ENCODE results near the gene MESP2.

MESP2 gene

DNA sequence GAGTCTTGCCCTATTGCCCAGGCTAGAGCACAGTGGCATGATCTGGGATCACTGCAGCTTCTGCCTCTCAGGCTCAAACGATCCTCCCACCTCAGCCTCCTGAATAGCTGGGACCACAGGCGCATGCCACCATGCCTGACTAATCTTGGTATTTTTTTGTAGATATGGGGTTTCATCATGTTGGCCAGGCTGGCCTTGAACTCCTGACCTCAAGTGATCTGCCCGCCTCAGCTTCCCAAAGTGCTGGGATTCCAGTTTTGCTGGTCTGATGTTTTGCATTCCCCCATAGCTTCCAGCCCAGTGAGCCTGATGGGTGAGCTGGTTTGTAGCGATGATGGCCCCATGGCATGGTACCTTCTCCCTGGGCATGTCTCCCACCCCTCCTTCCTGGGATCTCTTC lies 20.4 kb upstream of the MESP2 start:
- Histone ChIP-seq H3K27ac (no peak overlapping the region), H3K4me3 (no peak overlapping the region)
- no peak for DNase-seq (ENCODE audit: low spot score)
- TF ChIP-seq, protein P1, sequence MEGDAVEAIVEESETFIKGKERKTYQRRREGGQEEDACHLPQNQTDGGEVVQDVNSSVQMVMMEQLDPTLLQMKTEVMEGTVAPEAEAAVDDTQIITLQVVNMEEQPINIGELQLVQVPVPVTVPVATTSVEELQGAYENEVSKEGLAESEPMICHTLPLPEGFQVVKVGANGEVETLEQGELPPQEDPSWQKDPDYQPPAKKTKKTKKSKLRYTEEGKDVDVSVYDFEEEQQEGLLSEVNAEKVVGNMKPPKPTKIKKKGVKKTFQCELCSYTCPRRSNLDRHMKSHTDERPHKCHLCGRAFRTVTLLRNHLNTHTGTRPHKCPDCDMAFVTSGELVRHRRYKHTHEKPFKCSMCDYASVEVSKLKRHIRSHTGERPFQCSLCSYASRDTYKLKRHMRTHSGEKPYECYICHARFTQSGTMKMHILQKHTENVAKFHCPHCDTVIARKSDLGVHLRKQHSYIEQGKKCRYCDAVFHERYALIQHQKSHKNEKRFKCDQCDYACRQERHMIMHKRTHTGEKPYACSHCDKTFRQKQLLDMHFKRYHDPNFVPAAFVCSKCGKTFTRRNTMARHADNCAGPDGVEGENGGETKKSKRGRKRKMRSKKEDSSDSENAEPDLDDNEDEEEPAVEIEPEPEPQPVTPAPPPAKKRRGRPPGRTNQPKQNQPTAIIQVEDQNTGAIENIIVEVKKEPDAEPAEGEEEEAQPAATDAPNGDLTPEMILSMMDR (IDR thresholded peaks at IDR 0.05) = no peak

DNA sequence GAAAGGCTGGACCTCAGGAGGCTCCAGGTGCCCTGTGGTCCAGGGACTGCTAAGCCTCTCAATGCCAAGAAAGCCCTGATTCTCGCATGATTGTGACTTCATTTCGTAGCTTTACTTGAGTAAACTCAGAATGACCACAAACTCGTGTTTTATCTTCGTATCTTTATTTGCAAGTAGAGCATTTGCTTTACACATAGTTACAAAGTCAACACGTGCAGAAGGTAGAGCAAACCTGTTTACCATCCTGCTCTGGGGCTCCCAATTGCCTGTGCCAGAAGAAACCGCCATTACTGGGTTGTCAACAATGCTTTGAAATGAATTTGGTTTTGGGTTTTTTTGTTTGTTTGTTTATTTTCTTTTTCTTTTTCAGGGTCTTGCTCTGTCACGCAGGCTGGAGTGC lies 19.2 kb upstream of the MESP2 start:
- Histone ChIP-seq H3K4me3 (no peak overlapping the region), H3K27ac (no peak overlapping the region)
- TF ChIP-seq, protein P1 (IDR thresholded peaks at IDR 0.05) = no peak
- no peak for DNase-seq (ENCODE audit: low spot score)

DNA sequence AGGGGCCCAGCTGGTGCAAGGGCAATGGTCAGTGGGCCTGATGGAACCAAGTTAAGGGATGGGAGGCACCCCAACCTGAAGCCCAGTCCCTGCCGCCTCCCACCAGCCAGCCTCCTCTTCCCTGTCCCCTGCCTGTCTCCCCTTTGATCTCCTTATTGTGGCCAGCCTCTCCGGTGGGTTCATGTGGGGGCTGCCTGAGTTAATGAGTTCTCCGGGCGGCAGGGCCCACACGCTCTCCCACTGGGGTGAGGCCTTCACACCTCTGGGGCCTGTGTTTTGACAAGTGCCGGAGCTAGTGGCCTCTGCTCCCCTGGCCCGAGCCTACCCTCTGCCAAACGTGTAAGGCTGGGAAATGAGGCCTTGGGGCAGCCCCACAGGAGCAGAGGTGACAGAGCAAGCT lies 17.8 kb upstream of the MESP2 start:
- Histone ChIP-seq H3K27ac (no peak overlapping the region), H3K4me3 (no peak overlapping the region)
- TF ChIP-seq, protein P1 (IDR thresholded peaks at IDR 0.05) = no peak
- DNase-seq (ENCODE audit: low spot score) = no peak

DNA sequence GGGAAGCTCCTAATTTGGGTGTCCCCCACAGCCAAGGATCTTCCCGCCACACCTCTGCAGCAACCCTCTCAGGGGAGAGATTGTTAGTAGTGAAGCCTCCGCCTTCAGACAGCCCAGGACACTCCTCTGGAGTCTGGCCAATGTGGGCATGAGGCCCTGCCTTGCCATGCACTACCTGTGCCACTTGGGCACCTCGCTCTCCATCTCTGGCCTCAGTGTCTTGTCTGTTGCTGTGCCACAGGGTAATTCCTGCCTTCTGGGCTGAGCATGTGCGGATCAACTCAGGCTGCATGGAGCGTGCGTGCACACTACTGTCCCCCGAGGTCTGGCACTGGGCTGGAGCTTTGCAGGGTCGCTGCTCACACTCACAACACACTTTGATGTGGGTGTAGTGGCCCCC lies 17.2 kb upstream of the MESP2 start:
- no peak for DNase-seq (ENCODE audit: low spot score)
- no peak overlapping the region for H3K27ac ChIP-seq
- TF ChIP-seq, protein P1 (IDR thresholded peaks at IDR 0.05) = no peak
- H3K4me3 ChIP-seq = no peak overlapping the region

DNA sequence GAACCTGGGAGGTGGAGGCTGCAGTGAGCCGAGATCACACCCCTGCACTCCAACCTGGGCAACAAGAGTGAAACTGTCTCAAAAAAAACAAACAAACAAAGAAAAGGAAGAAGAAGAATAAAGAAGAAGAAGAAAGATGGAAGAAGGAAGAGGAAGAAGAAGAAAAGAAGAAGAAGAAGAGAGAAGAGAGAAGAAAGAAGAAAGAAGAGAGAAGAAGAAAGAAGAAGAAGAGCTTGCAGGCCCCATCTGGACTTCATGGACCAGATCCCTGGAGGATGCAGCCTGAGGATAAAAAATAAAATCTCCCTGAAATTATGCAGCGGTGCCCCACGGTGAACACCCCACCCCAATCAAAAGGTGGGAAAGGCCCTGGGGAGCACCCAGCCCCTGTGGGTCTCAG lies 16.3 kb upstream of the MESP2 start:
- Histone ChIP-seq H3K27ac (no peak overlapping the region), H3K4me3 (no peak overlapping the region)
- TF ChIP-seq, protein P1 (IDR thresholded peaks at IDR 0.05) = no peak
- DNase-seq (ENCODE audit: low spot score) = no peak

DNA sequence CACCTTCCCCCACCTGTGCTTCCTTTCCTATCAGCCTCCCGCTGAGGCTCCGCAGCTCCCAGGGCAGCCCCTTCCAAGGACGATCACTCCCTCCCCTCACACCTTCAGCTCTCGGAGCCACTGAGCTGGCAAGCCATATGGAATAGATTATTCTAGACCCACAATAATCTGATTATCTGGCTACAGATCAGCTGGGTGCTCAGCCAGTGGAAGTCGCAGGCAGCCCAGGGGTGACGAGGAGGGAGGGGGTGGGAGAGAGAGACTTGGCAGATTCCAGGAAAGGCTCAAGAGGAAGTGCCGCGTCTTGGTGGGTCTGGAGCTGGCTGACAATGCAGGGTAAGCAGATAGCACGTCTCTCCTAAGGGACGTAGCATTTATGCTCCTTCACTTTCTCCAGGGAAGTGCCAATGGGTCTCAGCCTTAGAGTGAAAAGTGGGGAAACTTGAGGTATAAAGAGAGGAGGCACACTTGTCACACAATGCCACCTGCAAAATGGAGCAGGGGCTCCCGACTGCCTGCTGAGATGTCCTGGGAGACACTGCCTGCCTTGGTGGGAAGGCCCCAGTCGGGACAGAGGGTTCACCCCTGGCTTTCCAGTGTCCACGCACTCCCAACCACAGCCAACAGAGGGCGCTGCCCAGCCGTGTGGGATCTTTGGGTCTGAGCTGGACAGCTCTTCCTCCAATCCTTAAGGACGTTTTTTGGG lies 15.7 kb upstream of the MESP2 start:
- TF ChIP-seq, protein P1 (IDR thresholded peaks at IDR 0.05) = peak; percentile 80
- Histone ChIP-seq H3K4me3 (no peak overlapping the region), H3K27ac (no peak overlapping the region)
- DNase-seq (ENCODE audit: low spot score) = no peak

DNA sequence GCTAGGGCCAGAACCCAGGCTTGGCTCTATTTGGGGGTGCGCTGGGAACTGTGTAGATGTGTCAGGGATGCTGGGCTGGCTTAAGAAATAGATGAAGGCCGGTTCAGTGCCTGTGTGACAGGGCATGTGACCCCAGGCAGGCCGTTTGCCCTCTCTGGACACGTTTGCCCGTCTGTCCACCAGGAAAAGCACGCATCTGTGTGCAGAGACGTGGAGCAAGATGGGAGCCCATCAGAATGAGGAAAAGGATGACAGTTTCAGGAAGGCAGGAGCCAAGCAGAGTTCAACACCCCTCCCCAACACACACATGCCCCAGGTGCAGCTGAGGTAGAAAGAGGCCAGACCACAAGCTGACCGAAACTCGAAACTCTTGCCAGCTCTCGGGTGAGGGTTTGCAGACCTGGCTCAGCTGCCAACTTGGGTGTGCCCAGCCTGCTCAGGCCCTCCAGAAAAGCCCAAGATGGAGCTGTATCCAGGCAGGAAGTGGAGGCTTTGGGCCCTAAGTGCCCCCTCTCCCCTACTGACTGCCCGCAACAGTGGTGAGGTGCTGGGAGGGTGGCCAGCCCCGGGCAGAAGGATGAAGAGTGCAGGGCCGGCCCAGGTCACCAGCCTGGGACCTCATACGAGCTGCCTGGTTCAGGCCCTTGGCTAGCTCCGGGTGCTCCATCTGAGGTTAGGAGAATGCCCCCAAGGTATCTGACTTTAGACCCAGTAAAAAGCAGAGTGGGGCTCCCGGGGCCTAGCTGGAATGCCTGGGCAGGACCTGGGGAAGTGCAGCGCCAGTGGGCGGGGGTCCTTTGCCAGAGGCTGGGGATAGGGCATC lies 14.9 kb upstream of the MESP2 start:
- DNase-seq (ENCODE audit: low spot score) = no peak
- H3K4me3 ChIP-seq = no peak overlapping the region
- TF ChIP-seq, protein P1 (IDR thresholded peaks at IDR 0.05) = no peak
- H3K27ac ChIP-seq = no peak overlapping the region

Measured in coronary artery (tissue), 2 donors.